ENCODE data around the gene AGT.

DNA sequence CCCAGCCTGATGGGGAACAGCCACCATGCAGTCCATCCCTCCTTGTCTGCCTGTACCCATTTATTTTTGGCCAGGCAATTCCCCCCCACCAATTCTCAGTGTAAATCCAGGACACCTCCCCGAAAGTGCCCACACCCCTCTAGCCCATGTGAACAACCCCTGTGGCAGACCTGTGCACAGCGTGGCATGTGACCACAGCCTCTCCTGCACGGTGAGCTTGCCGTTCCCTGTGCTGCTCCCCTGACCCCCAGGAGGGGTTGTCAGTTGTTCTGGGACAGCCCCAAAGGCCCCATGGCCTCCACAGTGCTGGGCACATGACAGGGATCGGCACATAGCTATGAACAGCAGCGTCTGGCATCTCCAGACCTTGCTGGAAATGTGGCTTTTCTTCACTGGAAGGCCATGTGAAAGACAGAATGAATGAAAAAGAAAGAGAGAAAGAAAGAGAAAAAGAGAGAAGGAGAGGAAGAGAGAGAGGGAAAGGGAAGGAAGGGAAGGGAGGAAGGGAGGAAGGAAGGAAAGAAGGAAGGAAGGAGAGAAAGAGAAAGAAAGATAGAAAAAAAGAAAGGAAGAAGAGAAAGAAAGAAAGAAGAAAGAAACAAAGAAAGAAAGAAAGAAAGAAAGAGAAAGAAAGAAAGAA, 37.2 kb upstream of the AGT start:
- TF ChIP-seq LEF1 (IDR thresholded peaks at IDR 0.05; ENCODE audit: borderline replicate concordance): no peak
- TF ChIP-seq HDGF (IDR thresholded peaks at IDR 0.05; ENCODE audit: borderline replicate concordance): no peak
- TF ChIP-seq SUZ12 (IDR thresholded peaks at IDR 0.05): no peak

Measured in HEK293T (cell line).